Stimulated activated CD8-positive, alpha-beta memory T cell treated with anti-CD3 and anti-CD28 coated beads, Interleukin-7, amount 100 ng/mL, for 48 hours (primary cell): Measurements from ENCODE around the gene NDUFS6.
"Not testable (repeated sequence)": the region's sequence is repeated elsewhere in the genome, so short reads cannot be mapped to it uniquely, and the experiment has no call there.

Experiments
- DNase-seq, 2 donors: peaks; one replicate each; pipeline ENCODE4 v3.0.0-alpha.2; 2020; ENCODE audit warnings: low read depth in 1 of 2; ENCODE audit errors: extremely low read depth in 1 of 2

Gene NDUFS6

DNA sequence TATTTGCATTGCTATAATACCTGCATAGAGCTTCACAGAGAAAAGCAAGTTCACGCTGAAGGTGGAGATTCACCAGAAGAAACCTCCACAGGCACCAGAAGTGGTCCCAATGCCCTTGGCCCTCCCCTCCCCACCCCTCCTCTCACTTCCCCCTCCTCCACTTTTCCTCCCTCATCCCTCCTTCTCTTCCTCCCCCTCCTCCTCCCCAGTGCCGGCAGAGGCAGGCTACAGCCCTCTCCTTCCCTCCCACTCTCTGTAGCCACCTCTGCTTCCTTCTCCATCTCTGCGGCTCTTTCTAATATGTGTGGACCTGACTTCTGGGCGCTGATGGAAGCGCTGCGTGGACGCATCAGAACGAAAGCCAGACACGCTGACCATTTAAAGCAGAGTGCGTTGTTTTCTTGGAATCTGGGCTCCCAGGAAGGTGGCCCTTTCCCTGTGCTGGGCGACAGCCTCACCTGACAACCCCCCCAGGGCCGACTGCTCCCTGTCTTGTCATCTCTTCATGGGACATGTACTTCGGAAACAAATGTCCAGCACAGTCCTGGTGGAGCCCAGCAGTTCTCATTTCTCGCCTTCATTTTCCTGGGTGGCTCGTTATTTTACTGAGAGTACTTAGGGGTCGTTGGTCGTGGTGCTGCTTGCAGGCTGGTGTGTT is 29.5 kb downstream of the NDUFS6 start:
- no peak for DNase-seq

DNA sequence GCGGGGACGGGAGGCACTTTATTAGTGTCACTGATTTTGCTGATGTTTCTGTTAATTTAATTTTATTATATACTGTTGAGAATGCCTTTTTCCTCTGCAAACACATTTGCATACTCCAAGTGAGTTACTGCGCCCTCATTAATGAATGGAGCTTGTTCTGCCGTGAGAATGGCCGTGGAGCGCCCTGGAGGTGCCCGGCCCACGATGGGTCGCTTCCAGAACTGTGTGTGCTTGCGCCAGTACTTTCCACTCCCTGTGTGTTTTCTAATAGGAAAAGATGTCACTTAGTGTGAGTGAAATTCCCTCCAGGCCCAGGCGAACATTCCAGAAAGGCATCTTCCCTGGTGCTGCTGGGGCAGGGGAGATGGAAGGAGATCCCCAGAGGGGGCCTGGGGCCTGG is 30.1 kb downstream of the NDUFS6 start:
- no peak for DNase-seq

DNA sequence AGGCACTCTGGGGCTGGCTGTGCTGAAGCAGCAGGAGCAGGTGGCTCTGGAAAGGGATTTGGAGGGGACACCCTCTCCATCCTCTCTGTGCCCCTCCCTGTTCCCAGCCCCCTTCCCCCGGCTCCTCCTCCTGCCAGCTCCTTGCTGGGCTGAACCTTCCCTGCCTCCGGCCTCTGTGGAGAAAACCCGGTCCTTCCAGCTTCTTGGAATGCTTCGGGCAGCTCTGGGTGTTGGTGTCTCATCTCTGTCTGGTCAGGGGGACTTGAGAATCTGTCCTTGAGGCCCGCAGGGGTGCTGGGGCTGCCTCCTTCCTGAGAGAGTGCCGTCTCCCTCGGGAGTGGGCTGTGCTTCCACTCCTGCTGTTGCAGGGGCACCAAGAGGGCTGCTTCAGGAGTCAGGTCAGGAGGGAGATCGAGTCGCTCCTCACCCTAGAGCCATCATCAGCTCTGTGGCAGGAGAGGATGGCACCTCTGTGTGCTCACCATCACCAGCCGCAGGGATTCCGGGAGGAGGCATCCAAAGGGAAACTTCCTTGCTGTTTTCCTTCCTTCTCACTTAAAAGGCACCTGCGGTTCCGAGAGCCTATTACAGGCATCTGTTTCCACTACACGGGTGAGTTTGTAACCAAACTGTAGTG is 30.6 kb downstream of the NDUFS6 start:
- no peak for DNase-seq

DNA sequence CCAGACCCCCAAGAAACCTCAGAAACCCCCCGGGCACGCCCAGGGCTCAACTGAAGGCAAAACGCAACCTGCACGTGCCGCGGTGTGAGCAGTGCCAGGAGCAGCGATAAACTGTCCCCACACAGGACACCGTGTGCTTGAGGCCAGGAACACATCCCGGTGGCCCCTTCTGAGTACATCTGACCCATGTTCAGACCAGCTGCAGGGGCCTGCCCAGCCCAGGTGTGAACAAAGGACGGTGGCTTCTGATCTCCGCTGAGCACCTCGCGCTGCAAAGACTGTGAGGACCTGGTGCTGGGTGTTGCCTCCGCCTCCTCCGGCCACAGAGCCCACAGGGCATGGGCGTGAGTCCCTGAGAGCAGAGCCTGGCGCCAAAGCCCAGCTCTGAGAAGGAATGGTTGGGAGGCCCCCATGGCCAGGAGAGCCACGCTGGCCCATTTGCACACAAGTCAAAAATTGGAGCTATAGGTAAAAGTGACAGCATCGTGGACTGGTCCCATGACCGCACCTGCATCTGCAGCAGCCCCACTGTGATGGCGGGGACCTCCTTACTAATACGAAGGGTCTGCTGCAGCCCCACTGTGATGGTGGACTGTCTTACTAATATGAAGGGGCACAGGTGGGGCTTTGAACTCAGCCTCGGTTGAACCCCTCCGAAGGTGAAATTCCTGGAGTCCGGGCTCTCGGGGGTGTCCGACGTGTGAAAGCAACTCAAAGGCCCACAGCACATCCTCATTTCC is 31.5 kb downstream of the NDUFS6 start:
- no peak for DNase-seq

DNA sequence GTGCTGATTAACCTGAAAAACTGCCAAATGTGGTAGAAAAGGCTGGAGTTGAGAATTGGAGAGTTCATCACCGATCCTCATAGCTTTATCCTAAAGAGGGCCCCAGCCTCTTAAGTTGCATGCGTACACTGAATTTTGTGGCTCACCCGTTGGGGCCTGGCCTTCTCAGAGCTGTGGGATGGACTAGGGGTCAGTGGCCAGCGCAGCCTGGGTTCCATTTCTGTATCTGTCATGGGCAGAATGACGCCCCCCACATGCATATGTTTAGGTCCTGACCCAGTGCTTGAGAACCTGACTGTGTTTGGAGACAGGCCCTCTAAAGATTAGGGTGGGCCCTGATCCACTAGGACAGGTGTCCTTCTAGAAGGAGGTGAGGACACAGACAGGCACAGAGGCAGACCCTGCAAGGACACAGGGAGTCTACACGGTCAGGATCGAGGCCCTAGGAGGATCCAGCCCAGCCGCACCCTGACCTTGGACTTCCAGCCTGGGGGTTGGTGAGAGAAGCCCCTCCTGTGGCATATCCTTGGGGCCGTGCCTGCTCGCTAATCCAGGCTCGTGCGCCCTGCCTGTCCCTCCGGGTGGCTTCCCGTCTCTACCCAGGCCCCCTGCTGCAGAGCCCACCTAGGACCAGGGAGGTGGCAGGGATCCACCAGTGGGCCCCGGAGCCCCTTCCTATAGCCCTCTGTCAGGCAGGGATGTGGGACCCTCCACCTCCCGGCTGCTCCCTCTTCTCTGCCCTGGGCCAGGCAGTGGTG is 32.2 kb downstream of the NDUFS6 start:
- DNase-seq = no peak

DNA sequence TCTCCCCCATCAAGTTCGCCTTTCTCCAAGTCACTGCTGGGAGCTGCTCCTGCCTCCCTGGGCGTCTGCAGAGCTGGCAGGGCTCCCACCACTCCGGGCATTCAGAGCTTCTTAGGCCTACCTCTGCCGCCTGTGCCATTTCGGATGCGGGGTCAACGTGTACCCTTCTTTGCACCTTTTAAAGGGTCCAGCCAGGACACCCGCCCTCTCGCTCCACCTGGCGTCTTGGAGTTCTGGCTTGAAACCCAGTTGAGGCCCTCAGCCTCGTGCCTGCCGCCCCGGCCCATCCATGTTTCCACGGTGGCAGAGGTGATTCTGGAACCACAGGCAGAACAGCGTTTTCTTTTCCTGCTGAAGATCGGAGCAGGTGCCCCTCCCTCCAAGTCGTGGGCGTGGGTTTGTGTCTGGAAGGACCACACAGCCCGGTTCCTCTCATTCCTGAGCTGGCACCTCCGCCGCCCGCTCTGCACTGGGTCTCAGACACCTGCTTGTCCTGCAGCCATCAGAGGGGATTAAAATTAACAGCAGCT is 32.9 kb downstream of the NDUFS6 start:
- no peak for DNase-seq

DNA sequence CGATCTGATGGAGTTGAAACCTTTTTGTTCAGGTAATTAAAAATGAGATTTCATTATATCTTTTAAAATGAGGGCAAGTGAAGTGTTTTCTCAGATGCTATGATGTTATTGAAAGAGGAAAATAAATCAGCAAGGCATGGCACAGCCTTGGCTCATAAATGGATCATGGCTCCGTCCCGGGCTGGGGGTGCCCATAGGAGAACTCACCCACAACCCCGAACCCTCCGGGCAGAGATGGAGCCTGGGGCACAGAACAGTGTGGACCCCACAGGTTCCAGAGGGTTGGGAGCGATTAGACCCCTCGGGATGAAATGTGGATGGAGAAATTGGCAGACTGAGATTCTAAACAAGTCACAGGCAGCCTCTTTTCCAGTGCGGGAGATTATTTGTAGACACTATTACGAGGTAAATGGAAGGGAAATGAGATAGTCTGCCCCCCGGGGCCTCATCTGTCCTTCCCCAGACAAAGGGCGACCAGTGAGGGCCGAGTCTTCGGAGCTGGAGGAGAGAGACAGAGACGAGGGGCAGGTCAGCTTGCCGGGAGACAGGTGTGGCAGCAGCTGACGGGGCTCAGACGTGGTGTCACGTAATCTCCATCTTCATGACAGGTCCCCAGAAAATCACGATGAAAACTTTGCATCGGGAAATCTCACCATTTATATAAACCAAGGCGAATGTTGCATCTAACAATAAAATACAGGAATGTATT is 33.7 kb downstream of the NDUFS6 start:
- DNase-seq = no peak

DNA sequence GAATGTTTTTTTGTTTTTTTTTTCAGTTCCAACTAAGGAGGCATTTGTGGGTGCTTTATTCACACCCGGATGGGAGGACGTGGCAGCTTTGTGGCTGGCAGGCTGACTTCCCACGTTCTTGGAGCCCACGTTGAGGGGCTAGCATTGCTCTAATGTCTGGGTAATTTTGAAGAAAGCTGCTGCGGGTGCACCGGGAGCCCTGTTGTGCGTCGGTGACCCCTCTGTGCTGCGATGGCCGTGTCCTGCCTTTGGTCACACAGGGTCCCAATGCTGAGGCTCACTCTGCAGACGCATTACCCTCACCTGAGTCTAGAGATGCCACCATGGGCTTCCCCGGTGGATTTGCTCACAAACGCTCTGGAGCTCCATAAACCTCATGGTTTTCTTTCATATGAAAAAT is 34.2 kb downstream of the NDUFS6 start:
- DNase-seq = no peak

DNA sequence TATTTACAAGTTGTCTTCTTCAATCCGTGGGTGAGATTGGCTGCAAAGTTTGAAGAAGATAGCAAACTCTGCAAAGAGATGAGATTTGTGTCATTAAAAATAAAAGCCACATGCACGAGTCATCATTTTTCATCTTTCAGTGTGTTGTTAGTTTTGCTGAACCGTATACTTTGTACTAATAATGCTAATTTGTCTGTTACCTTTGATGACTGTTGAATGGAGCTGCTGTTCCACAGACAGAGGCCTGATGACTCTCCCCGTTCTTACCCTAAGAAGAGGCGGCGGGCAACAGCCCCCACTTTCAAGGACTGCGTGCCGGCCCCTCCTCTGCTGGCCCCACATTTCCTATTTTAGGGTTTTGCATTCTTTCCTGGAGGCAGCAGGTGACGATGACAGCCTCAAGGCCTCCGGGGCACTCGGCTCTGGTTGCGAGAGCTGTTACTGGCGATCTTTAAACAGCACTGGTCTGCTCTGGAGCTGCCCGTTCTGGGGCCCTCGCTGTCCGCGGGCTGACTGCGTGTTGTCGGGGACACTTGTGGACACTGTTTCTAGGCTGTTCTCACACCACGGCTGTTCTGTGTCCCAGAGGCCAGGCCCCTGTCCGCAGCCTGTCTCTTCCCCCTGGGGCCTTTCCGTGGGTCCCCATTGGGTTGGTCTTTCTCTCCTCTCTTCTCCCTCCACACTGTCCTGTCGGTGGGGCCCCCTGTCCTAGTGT is 35.1 kb downstream of the NDUFS6 start:
- no peak for DNase-seq

DNA sequence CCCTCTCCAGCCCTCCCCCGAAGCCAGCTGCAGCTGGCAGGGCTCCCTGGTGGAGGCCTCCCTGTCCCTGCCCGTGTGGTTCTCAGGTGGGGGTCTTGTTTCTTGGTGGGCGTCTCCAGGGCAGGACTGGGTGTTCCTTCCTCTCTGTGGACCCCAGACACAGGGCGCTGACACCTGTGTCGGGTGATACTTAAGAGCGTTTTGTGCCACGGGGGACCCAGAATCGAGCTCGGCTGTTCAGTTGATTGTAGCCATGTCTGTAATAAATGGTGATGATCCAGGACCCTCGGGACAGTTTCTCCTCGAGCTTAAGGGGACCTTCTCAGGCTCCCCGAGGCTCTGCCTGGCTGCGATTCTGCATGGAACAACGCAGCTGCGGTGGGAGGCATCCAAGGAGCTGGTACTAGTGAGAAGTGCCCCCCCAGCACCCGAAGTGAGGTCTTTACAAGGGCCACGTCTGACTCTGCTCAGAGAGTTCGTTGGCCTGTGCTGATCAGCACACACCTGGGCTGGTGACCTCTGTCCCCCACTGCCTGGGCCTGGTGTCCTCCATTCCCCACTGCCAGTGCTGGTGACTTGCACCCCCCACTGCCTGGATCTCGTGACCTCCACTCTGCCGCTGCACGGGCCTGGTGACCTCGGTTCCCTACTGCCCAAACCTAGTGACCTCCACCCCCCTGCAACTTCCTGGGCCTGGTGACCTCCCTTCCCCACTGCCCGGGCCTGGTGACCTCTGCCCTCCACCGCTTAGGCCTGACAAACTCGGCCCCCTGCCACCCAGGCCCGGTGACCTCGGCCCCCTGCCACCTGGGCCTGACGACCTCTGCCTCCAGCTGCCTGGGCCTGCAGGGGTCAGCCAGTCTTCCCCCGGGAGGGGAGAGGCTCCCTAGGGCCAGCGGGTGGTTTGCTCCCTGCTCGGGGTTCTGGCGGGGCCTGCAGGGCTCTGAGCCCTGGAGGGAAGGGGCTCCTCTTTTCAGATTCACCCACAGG is 36.0 kb downstream of the NDUFS6 start:
- no peak for DNase-seq

DNA sequence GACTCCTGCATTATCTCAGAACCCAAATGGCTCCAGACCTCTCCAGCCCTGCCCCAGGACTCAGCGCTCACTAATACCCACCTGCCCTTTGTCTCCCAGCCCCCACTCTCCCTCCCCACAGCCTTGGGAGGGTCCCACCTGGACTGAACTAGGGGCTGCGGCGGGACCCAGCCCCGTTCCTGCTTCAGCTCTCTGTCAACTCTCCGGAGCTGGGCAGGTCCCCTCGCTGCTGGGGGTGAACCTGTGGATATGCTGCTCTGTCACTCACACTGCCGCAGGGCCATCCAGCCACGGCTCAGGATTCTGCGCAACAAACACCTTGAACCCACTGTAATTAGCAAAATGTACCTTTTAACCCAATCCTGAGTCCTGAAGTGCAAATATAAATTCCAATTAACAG is 36.8 kb downstream of the NDUFS6 start:
- no peak for DNase-seq

DNA sequence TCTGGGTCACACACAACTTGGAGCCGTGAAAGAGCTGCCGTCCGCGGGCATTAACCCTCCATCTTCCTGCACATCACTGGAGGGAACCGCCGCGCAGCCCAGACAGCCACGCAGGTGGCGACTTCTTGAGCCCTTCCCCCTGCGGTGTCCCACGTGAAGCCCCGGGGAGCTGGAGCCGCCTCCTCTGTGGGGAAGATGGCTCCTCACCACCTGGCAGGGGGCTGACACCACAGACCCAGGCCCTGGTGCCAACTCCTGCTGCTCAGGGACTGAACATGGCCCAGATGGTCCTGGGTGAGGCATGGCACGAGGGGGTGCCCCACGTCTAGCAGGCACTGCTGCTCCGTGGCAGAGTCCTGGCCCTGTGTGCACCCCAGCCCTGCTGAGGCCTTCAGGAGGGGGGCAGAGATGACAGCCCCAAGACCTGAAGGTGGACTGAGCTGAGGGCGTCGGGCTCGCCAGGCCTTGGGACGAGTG is 38.9 kb downstream of the NDUFS6 start:
- DNase-seq = no peak

DNA sequence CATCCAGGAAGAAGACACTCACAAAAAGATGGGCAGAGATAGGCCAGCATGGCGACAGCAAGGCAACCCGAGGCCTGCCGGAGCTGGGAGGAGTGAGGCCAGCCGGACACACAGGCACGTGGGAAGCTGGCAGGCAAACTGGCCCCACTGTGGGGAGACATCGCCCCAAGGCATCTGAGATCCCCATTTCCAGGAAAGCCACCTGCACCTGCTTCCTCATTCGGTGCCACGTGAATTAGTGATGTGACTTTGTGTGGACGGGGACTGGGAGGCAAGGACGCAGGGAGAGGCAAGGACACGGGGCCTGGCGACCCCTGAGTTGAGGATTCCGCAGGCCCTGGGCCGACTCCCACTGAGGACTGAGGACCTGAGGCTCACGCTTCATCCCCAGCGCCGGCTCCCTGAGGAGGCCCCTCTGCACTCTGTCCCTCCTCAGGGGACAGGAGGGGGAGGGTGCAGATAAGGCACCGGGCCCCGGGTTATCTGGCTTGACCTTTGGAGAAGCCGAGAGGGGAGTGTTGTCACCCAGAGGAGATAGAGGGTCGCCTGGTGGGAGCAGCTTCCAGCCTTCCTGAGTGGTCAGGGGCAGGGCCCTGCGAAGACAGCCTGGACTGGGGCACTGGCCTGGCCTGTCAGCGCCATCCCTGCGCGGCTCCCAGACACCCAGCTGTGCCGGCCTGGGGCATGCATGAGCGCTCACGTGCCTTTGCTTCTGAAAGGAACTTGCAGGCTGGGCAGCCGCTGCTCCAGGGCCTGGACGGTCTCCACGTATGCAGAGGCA is 39.7 kb downstream of the NDUFS6 start:
- DNase-seq = no peak

DNA sequence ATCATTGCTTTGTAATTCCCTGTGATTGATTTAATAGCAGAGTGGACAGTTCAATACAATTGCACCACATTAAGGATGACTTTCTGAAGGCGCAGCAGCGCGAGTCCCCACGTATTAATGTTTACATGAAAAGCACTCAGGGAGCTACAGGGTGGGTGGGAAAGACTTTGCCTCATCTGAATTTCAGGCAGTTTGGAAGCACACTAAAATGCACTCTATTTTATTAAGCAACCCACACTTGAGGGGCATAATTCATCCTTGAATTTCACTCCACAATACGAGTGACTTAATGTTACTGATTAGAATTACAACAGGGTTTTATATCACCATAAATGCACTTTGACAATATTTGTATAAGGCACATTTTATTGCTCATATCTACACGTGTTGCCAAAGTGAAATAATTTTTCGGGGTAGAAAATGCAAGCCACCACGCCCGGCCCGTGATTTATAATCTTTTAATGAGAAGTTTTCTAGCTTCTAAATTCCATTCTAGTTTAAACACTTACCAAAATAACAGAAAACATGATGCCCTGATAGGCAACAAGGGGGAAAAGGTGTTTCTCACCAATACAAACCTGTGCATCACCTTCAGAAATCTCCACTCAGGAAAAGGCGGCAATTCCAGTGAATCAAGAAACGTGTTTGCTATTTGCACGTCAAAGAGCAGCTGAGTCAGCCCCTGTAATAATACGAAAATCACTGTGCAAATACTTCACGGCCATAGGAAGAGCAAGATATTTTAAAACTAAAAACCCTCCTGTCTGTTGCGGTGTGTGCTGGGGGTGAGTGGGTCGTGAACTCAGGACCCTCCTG is 41.0 kb downstream of the NDUFS6 start:
- no peak for DNase-seq

DNA sequence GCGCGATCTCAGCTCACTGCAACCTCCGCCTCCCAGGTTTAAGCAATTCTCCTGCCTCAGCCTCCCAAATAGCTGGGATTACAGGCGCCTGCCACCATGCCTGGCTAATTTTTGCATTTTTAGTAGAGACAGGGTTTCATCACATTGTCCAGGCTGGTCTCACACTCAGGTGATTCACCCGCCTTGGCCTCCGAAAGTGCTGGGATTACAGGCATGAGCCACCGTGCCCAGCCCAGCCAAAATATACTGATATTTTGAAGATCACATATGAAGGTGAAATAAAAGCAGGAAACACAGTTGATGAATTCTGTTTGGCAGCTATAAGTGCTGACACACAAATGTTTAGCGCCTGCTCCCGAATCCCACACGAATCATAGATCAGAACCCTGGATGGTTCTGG is 42.6 kb downstream of the NDUFS6 start:
- not testable (repeated sequence) for DNase-seq

DNA sequence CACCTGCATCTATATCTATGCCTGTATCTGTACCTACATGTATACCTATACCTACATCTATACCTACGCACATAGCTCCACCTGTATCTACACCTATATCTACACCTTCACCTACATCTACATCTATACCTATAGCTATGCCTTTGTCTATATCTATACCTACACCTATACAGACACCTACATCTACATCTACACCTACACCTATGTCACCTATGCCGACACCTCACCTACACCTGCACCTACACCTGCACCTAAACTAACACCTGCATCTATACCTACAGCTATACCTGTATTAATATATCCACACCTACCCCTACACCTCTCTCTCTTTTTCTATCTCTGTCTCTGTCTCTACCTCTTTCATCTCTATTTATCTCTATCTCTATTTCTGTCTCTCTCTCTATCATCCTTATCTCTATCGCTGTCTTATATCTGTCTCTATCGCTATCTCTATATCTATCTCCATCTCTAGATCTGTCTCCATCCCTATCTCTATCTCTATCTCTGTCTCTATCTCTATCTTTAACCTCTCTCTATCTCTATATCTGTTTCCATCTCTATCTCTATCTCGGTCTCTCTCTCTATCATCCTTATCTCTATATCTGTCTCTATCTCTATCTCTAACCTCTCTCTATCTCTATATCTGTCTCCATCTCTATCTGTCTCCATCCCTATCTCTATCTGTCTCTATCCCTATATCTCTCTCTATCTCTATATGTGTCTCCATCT is 43.7 kb downstream of the NDUFS6 start:
- DNase-seq = no peak
